CD4-positive, alpha-beta memory T cell (primary cell): Measurements from ENCODE around the gene ZNF629. TPM values are rescaled to one million over a fixed set of nuclear protein-coding genes. Genes with fewer than 3 reads are reported as not detected.

Source experiments
- CTCF ChIA-PET: fragments of 350-600 bp; sonication (Branson Sonifier 250); formaldehyde crosslinking; loops from one replicate; lab custom pipeline; 2021; ENCODE audit warnings: inconsistent platforms; ENCODE audit not compliant: partially characterized antibody; lab: Charles Lee
- POLR2A ChIA-PET: fragments of 350-600 bp; sonication (Branson Sonifier 250); formaldehyde crosslinking; loops from one replicate; lab custom pipeline; 2021; ENCODE audit not compliant: partially characterized antibody; lab: Charles Lee
- DNase-seq, 5 donors: peaks; one replicate each; pipeline versions ENCODE4 v3.0.0 to v3.0.0-alpha.2; 2020 to 2022; ENCODE audit warnings: mixed read lengths in 1 of 5
- H3K27ac ChIP-seq: one replicate; pipeline ENCODE4 v1.7.0; 2013; ENCODE audit warnings: low read depth, low read length
- H3K27me3 ChIP-seq: 2 replicates; pipeline ENCODE4 v1.7.0; 2013; ENCODE audit warnings: mild to moderate bottlenecking, low read length, moderate library complexity; ENCODE audit not compliant: insufficient read depth
- H3K36me3 ChIP-seq: 2 replicates; pipeline ENCODE4 v1.7.0; 2013; ENCODE audit warnings: mild to moderate bottlenecking, low read length, moderate library complexity; ENCODE audit not compliant: insufficient read depth
- H3K4me1 ChIP-seq: 2 replicates; pipeline ENCODE4 v1.7.0; 2013; ENCODE audit warnings: mild to moderate bottlenecking, low read length, moderate library complexity; ENCODE audit not compliant: insufficient read depth
- H3K4me3 ChIP-seq, 2 donors: one replicate each; pipeline ENCODE4 v1.7.0; 2013; ENCODE audit warnings: low read length in 2 of 2, mild to moderate bottlenecking in 1 of 2
- H3K9me3 ChIP-seq, 2 donors: one replicate each; pipeline ENCODE4 v1.7.0; 2013; ENCODE audit warnings: low read length in 2 of 2, control low read depth in 1 of 2; ENCODE audit not compliant: control insufficient read depth in 1 of 2
- H3K27ac Mint-ChIP-seq, 7 donors: one replicate each; pipeline ENCODE4 v1.8.0; 2020 to 2021; ENCODE audit warnings: mixed read lengths in 7 of 7, mild to moderate bottlenecking in 6 of 7, inconsistent platforms in 3 of 7, moderate library complexity in 3 of 7
- H3K27me3 Mint-ChIP-seq, 2 donors: one replicate each; pipeline ENCODE4 v1.8.0; 2020 to 2021; ENCODE audit warnings: mixed read lengths in 2 of 2
- H3K36me3 Mint-ChIP-seq, 2 donors: one replicate each; pipeline ENCODE4 v1.8.0; 2020 to 2021; ENCODE audit warnings: mixed read lengths in 2 of 2, inconsistent platforms in 1 of 2, mild to moderate bottlenecking in 1 of 2
- H3K4me1 Mint-ChIP-seq, 4 donors: one replicate each; pipeline ENCODE4 v1.8.0; 2020 to 2021; ENCODE audit warnings: mixed read lengths in 4 of 4, mild to moderate bottlenecking in 1 of 4
- H3K4me3 Mint-ChIP-seq, 8 donors: one replicate each; pipeline ENCODE4 v1.8.0; 2020 to 2021; ENCODE audit warnings: mixed read lengths in 8 of 8, mild to moderate bottlenecking in 7 of 8, moderate library complexity in 6 of 8, inconsistent platforms in 3 of 8
- H3K9me3 Mint-ChIP-seq, 8 donors: one replicate each; pipeline ENCODE4 v1.8.0; 2020 to 2021; ENCODE audit warnings: mixed read lengths in 8 of 8, mild to moderate bottlenecking in 5 of 8, inconsistent platforms in 3 of 8, moderate library complexity in 1 of 8
- intact Hi-C: fragments of 100-400 bp; cut with micrococcal nuclease; formaldehyde crosslinking; loops from one replicate; pipeline ENCODE4 v1.15.1; 2023
- polyA plus RNA-seq, 2 donors: library from polyadenylated mRNA; unstranded; fragments of 300-500 nt; fragmentation: Illumina TruSeq; gene quantifications; one replicate each; pipeline ENCODE4 v1.2.3, GENCODE V29; 2021
- total RNA-seq, 2 experiments: library from RNA; stranded (reverse); gene quantifications; one replicate each; pipeline ENCODE4 v1.2.3, GENCODE V29; 2021

Gene ZNF629
- total and polyA plus RNA-seq, 4 experiments from 2014 or later = 0.07 to 5.4 (median 2.8) TPM

GRCh38 chr16:30758988-30759491, 28.0 kb downstream of the ZNF629 start:
- Histone ChIP-seq H3K27me3 (no peaks in the 10 kb centered on the region), H3K9me3 (no peaks in the 10 kb centered on the region), H3K4me1 (peaks cover 28% of the 10 kb centered on the region), H3K27ac (no peak overlapping the region), H3K4me3 (no peak overlapping the region), H3K36me3 (peaks cover 23% of the 10 kb centered on the region)
- intact Hi-C loops = no loop called here
- H3K4me1 Mint-ChIP-seq = peaks cover 9 to 36% (median 26%) of the 10 kb centered on the region in 4 donors
- peaks cover 0 to 2% (median 0%) of the 10 kb centered on the region in 8 donors for H3K9me3 Mint-ChIP-seq
- no peaks in the 10 kb centered on the region for H3K27me3 Mint-ChIP-seq
- peaks cover 19 to 54% of the 10 kb centered on the region in 2 donors for H3K36me3 Mint-ChIP-seq
- DNase-seq = no peak
- peak overlapping the region in 1 of 8 donors; percentile 30 for H3K4me3 Mint-ChIP-seq
- peak overlapping the region in 1 of 7 donors; percentile 66 for H3K27ac Mint-ChIP-seq
- CTCF ChIA-PET = no interaction called here
- POLR2A ChIA-PET = interaction anchor here (3.0 kb wide), 2 partner anchors 11 kb away, joined by 13 to 16 read pairs; partner anchors contain the start of gene PHKG2

GRCh38 chr16:30757316-30757715, 29.7 kb downstream of the ZNF629 start:
- Mint-ChIP-seq H3K4me3 (no peak overlapping the region), H3K9me3 (no peaks in the 10 kb centered on the region)
- H3K9me3 ChIP-seq = no peaks in the 10 kb centered on the region

GRCh38 chr16:30756781-30757100, 30.3 kb downstream of the ZNF629 start:
- POLR2A ChIA-PET = interaction anchor here (3.0 kb wide), 1 partner anchor 9 kb away, joined by 16 read pairs; the partner anchor contains the start of gene PHKG2
- intact Hi-C loops = no loop called here
- H3K9me3 ChIP-seq = no peaks in the 10 kb centered on the region

More at GRCh38 chr16:30757316-30757715, 29.7 kb downstream of the ZNF629 start:
- Histone ChIP-seq H3K36me3 (peaks cover 25% of the 10 kb centered on the region), H3K4me3 (no peak overlapping the region), H3K27me3 (no peaks in the 10 kb centered on the region), H3K27ac (no peak overlapping the region), H3K4me1 (peaks cover 11% of the 10 kb centered on the region)
- intact Hi-C loops = no loop called here
- Mint-ChIP-seq H3K27ac (no peak overlapping the region), H3K36me3 (peaks cover 18 to 48% of the 10 kb centered on the region in 2 donors), H3K27me3 (no peaks in the 10 kb centered on the region), H3K4me1 (peaks cover 8 to 19% (median 13%) of the 10 kb centered on the region in 4 donors)
- POLR2A ChIA-PET = interaction anchor here (3.0 kb wide), 1 partner anchor 10 kb away, joined by 16 read pairs; the partner anchor contains the start of gene PHKG2
- CTCF ChIA-PET = interaction anchor here (0.5 kb wide), 1 partner anchor 224 kb away, joined by 3 read pairs; no protein-coding TSS in a partner anchor
- no peak for DNase-seq

GRCh38 chr16:30755955-30756780, 30.8 kb downstream of the ZNF629 start:
- peaks cover 23 to 45% of the 10 kb centered on the region in 2 donors for H3K36me3 Mint-ChIP-seq
- peaks cover 7 to 12% (median 8%) of the 10 kb centered on the region in 4 donors for H3K4me1 Mint-ChIP-seq
- peaks cover 29% of the 10 kb centered on the region for H3K36me3 ChIP-seq
- no peak overlapping the region for H3K4me3 ChIP-seq
- CTCF ChIA-PET = no interaction called here
- no peak overlapping the region for H3K27ac ChIP-seq
- peak overlapping the region in 1 of 7 donors; percentile 48 for H3K27ac Mint-ChIP-seq
- H3K27me3 ChIP-seq = no peaks in the 10 kb centered on the region
- H3K4me1 ChIP-seq = peaks cover 8% of the 10 kb centered on the region
- H3K9me3 ChIP-seq = no peaks in the 10 kb centered on the region
- H3K4me3 Mint-ChIP-seq = no peak overlapping the region
- POLR2A ChIA-PET = interaction anchor here (3.0 kb wide), 1 partner anchor 9 kb away, joined by 16 read pairs; the partner anchor contains the start of gene PHKG2
- no peaks in the 10 kb centered on the region for H3K27me3 Mint-ChIP-seq
- intact Hi-C loops = no loop called here
- no peak for DNase-seq
- H3K9me3 Mint-ChIP-seq = no peaks in the 10 kb centered on the region

More at GRCh38 chr16:30756781-30757100, 30.3 kb downstream of the ZNF629 start:
- DNase-seq = no peak
- no peaks in the 10 kb centered on the region for H3K9me3 Mint-ChIP-seq
- Histone ChIP-seq H3K4me3 (no peak overlapping the region), H3K27me3 (no peaks in the 10 kb centered on the region), H3K36me3 (peaks cover 25% of the 10 kb centered on the region), H3K4me1 (peaks cover 11% of the 10 kb centered on the region), H3K27ac (no peak overlapping the region)
- CTCF ChIA-PET = no interaction called here
- H3K4me3 Mint-ChIP-seq = no peak overlapping the region
- no peaks in the 10 kb centered on the region for H3K27me3 Mint-ChIP-seq
- H3K27ac Mint-ChIP-seq = no peak overlapping the region
- H3K36me3 Mint-ChIP-seq = peaks cover 18 to 43% of the 10 kb centered on the region in 2 donors
- peaks cover 5 to 13% (median 11%) of the 10 kb centered on the region in 4 donors for H3K4me1 Mint-ChIP-seq

GRCh38 chr16:30753596-30753995, 33.4 kb downstream of the ZNF629 start:
- Mint-ChIP-seq H3K27me3 (no peaks in the 10 kb centered on the region), H3K36me3 (peaks cover 27 to 48% of the 10 kb centered on the region in 2 donors), H3K27ac (peak overlapping the region in 1 of 7 donors; percentile 35), H3K4me3 (no peak overlapping the region), H3K9me3 (peaks cover 0 to 2% (median 0%) of the 10 kb centered on the region in 8 donors), H3K4me1 (peaks cover 6 to 20% (median 10%) of the 10 kb centered on the region in 4 donors)
- no peak overlapping the region for H3K27ac ChIP-seq
- H3K4me1 ChIP-seq = no peaks in the 10 kb centered on the region
- intact Hi-C loops = no loop called here
- no peak overlapping the region for H3K4me3 ChIP-seq
- H3K36me3 ChIP-seq = peaks cover 29% of the 10 kb centered on the region
- DNase-seq = no peak
- H3K27me3 ChIP-seq = no peaks in the 10 kb centered on the region
- H3K9me3 ChIP-seq = no peaks in the 10 kb centered on the region
- POLR2A ChIA-PET = no interaction called here
- CTCF ChIA-PET = no interaction called here

GRCh38 chr16:30750876-30751465, 36.0 kb downstream of the ZNF629 start:
- POLR2A ChIA-PET = interaction anchor here (1.0 kb wide), 1 partner anchor 57 kb away, joined by 3 read pairs; no protein-coding TSS in a partner anchor
- Mint-ChIP-seq H3K27me3 (no peaks in the 10 kb centered on the region), H3K27ac (peak overlapping the region in 2 of 7 donors; percentile 1 to 61), H3K9me3 (peaks cover 0 to 4% (median 0%) of the 10 kb centered on the region in 8 donors), H3K36me3 (peaks cover 24 to 43% of the 10 kb centered on the region in 2 donors), H3K4me1 (peaks cover 14 to 33% (median 20%) of the 10 kb centered on the region in 4 donors), H3K4me3 (peak overlapping the region in 6 of 8 donors; percentile 8 to 65 (median 42))
- DNase-seq = no peak
- H3K4me3 ChIP-seq = no peak overlapping the region
- H3K4me1 ChIP-seq = peaks cover 7% of the 10 kb centered on the region
- intact Hi-C loops = no loop called here
- no peak overlapping the region for H3K27ac ChIP-seq
- CTCF ChIA-PET = interaction anchor here (1.0 kb wide), 1 partner anchor 11 kb away, joined by 4 read pairs; the partner anchor contains the start of gene CFAP119
- H3K9me3 ChIP-seq = no peaks in the 10 kb centered on the region
- H3K36me3 ChIP-seq = peaks cover 25% of the 10 kb centered on the region
- H3K27me3 ChIP-seq = no peaks in the 10 kb centered on the region
